Naive thymus-derived CD4-positive, alpha-beta T cell (primary cell): ENCODE measurements around the gene CBS. TPM values are rescaled to one million over a fixed set of nuclear protein-coding genes. Genes with fewer than 3 reads are reported as not detected.
"Not testable (repeated sequence)": the region's sequence is repeated elsewhere in the genome, so short reads cannot be mapped to it uniquely, and the experiment has no call there.

Experiments
- ATAC-seq: fragments of 150-1000 bp; cut with Tn5 transposase; 2 replicates; pipeline ENCODE4 v1.10.0; 2021; ENCODE audit warnings: mild to moderate bottlenecking, moderate library complexity
- CTCF ChIA-PET: fragments of 350-600 bp; sonication (Branson Sonifier 250); formaldehyde crosslinking; loops from one replicate; lab custom pipeline; 2021; ENCODE audit warnings: antibody characterized with exemption; lab: Charles Lee
- POLR2A ChIA-PET: fragments of 350-600 bp; sonication (Branson Sonifier 250); formaldehyde crosslinking; loops from one replicate; lab custom pipeline; 2021; ENCODE audit warnings: antibody characterized with exemption, inconsistent platforms; lab: Charles Lee
- DNase-seq, 9 donors: peaks; one replicate each; pipeline versions ENCODE4 v3.0.0 to v3.0.0-alpha.2; 2020 to 2022; ENCODE audit warnings: mixed read lengths in 1 of 9
- H3K27ac ChIP-seq: one replicate; pipeline ENCODE4 v1.7.0; 2013; ENCODE audit warnings: mild to moderate bottlenecking, low read depth, low read length, moderate library complexity
- H3K27me3 ChIP-seq, 2 donors: one replicate each; pipeline ENCODE4 v1.7.0; 2013; ENCODE audit warnings: low read length in 2 of 2, mild to moderate bottlenecking in 2 of 2, moderate library complexity in 2 of 2; ENCODE audit not compliant: control insufficient read depth in 2 of 2, insufficient read depth in 2 of 2
- H3K36me3 ChIP-seq, 3 experiments: 1 replicate in 2 of 3; 2 replicates in 1 of 3; pipeline ENCODE4 v1.7.0; 2013; ENCODE audit warnings: low read length in 3 of 3, mild to moderate bottlenecking in 3 of 3, moderate library complexity in 1 of 3; ENCODE audit not compliant: insufficient read depth in 3 of 3, control insufficient read depth in 2 of 3
- H3K4me1 ChIP-seq, 2 donors: one replicate each; pipeline ENCODE4 v1.7.0; 2013; ENCODE audit warnings: low read length in 2 of 2, mild to moderate bottlenecking in 2 of 2, moderate library complexity in 1 of 2; ENCODE audit not compliant: control insufficient read depth in 2 of 2, insufficient read depth in 2 of 2
- H3K4me3 ChIP-seq: 2 replicates; pipeline ENCODE4 v1.7.0; 2013; ENCODE audit warnings: mild to moderate bottlenecking, low read length
- H3K9me3 ChIP-seq, 3 experiments: 1 replicate in 2 of 3; 2 replicates in 1 of 3; pipeline ENCODE4 v1.7.0; 2013; ENCODE audit warnings: low read length in 3 of 3; ENCODE audit not compliant: control insufficient read depth in 2 of 3
- H3K27ac Mint-ChIP-seq, 9 donors: one replicate each; pipeline ENCODE4 v1.8.0; 2020 to 2022; ENCODE audit warnings: mixed read lengths in 9 of 9, mild to moderate bottlenecking in 8 of 9, moderate library complexity in 5 of 9, inconsistent platforms in 2 of 9
- H3K27me3 Mint-ChIP-seq, 5 donors: one replicate each; pipeline ENCODE4 v1.8.0; 2021 to 2022; ENCODE audit warnings: mixed read lengths in 5 of 5, mild to moderate bottlenecking in 1 of 5
- H3K36me3 Mint-ChIP-seq, 5 donors: one replicate each; pipeline ENCODE4 v1.8.0; 2020 to 2022; ENCODE audit warnings: mixed read lengths in 5 of 5, mild to moderate bottlenecking in 3 of 5, inconsistent platforms in 1 of 5
- H3K4me1 Mint-ChIP-seq, 7 donors: one replicate each; pipeline ENCODE4 v1.8.0; 2020 to 2022; ENCODE audit warnings: mixed read lengths in 7 of 7, mild to moderate bottlenecking in 3 of 7, inconsistent platforms in 1 of 7
- H3K4me3 Mint-ChIP-seq, 10 donors: one replicate each; pipeline ENCODE4 v1.8.0; 2020 to 2022; ENCODE audit warnings: mild to moderate bottlenecking in 10 of 10, mixed read lengths in 10 of 10, moderate library complexity in 6 of 10, inconsistent platforms in 2 of 10
- H3K9me3 Mint-ChIP-seq, 11 donors: one replicate each; pipeline ENCODE4 v1.8.0; 2020 to 2022; ENCODE audit warnings: mixed read lengths in 11 of 11, mild to moderate bottlenecking in 4 of 11, inconsistent platforms in 1 of 11, moderate library complexity in 1 of 11
- intact Hi-C, 2 donors: fragments of 100-400 bp; cut with micrococcal nuclease; formaldehyde crosslinking; loops; one replicate each; pipeline ENCODE4 v1.15.1; 2023
- polyA plus RNA-seq, 2 donors: library from polyadenylated mRNA; unstranded; fragments of 300-500 nt; fragmentation: Illumina TruSeq; gene quantifications; one replicate each; pipeline ENCODE4 v1.2.3, GENCODE V29; 2021
- total RNA-seq, 6 experiments: library from RNA in 5 of 6; stranded (reverse) in 5 of 6; gene quantifications; 1 replicate in 5 of 6; 2 replicates in 1 of 6; pipeline ENCODE4 v1.2.3 and lab custom pipeline; 2021 to 2026

Gene CBS
- total and polyA plus RNA-seq, 7 experiments from 2014 or later: 0.40 to 21.2 (median 0.88) TPM; not detected in 4

GRCh38 chr21:43006051-43006873 is 69.4 kb downstream of the CBS start:
- POLR2A ChIA-PET, H3K9me3 ChIP-seq, intact Hi-C loops, H3K4me1 ChIP-seq, CTCF ChIA-PET, H3K27ac Mint-ChIP-seq, H3K27me3 ChIP-seq, H3K4me1 Mint-ChIP-seq, DNase-seq, H3K9me3 Mint-ChIP-seq, H3K4me3 Mint-ChIP-seq, H3K27ac ChIP-seq, H3K27me3 Mint-ChIP-seq, H3K4me3 ChIP-seq, ATAC-seq: not testable (repeated sequence)
- peaks cover 4 to 46% (median 22%) of the 10 kb centered on the region in 5 donors for H3K36me3 Mint-ChIP-seq
- peaks cover 5 to 43% (median 8%) of the 10 kb centered on the region in 3 experiments for H3K36me3 ChIP-seq

GRCh38 chr21:43005635-43006034 is 70.0 kb downstream of the CBS start:
- peak overlapping the region in 1 of 9 donors; percentile 14 for H3K27ac Mint-ChIP-seq
- POLR2A ChIA-PET: no interaction called here
- CTCF ChIA-PET: no interaction called here
- ATAC-seq (no peak), DNase-seq (no peak)
- peaks cover 0 to 6% (median 0%) of the 10 kb centered on the region in 11 donors for H3K9me3 Mint-ChIP-seq
- H3K4me1 Mint-ChIP-seq: peaks cover 0 to 7% (median 0%) of the 10 kb centered on the region in 7 donors
- no peaks in the 10 kb centered on the region for H3K27me3 Mint-ChIP-seq
- no peaks in the 10 kb centered on the region for H3K4me1 ChIP-seq
- peaks cover 4 to 47% (median 25%) of the 10 kb centered on the region in 5 donors for H3K36me3 Mint-ChIP-seq
- H3K27me3 ChIP-seq: no peaks in the 10 kb centered on the region
- intact Hi-C loops: no loop called here
- no peak overlapping the region for H3K4me3 ChIP-seq
- no peak overlapping the region for H3K4me3 Mint-ChIP-seq
- H3K36me3 ChIP-seq: peaks cover 5 to 41% (median 7%) of the 10 kb centered on the region in 3 experiments
- peaks cover 0 to under 1% (median 0%) of the 10 kb centered on the region in 3 experiments for H3K9me3 ChIP-seq
- H3K27ac ChIP-seq: no peak overlapping the region

GRCh38 chr21:43004926-43005325 is 70.7 kb downstream of the CBS start:
- ATAC-seq (no peak), DNase-seq (no peak)
- Histone ChIP-seq H3K9me3 (peaks cover 0 to 8% (median 0%) of the 10 kb centered on the region in 3 experiments), H3K4me1 (no peaks in the 10 kb centered on the region), H3K27ac (no peak overlapping the region), H3K36me3 (peaks cover 4 to 40% (median 7%) of the 10 kb centered on the region in 3 experiments), H3K4me3 (no peak overlapping the region), H3K27me3 (no peaks in the 10 kb centered on the region)
- intact Hi-C loops: no loop called here
- Mint-ChIP-seq H3K4me3 (no peak overlapping the region), H3K9me3 (peaks cover 0 to 10% (median 4%) of the 10 kb centered on the region in 11 donors), H3K27ac (no peak overlapping the region), H3K27me3 (no peaks in the 10 kb centered on the region), H3K36me3 (peaks cover 8 to 51% (median 29%) of the 10 kb centered on the region in 5 donors), H3K4me1 (peaks cover 0 to 11% (median 0%) of the 10 kb centered on the region in 7 donors)
- POLR2A ChIA-PET: no interaction called here
- CTCF ChIA-PET: no interaction called here

Other genes with a start within 250 kb of the CBS start
- 10 to 100 TPM; 24.4 to 39.1 (median 30.5) TPM for gene WDR4, start 196.3 kb downstream of the CBS start, total RNA-seq
- gene WDR4, start 196.3 kb downstream of the CBS start, polyA plus RNA-seq: 10 to 100 TPM; 10.4 TPM
- gene NDUFV3, start 182.5 kb downstream of the CBS start, total RNA-seq: 10 to 100 TPM; 25.3 to 33.1 (median 30.9) TPM
- gene NDUFV3, start 182.5 kb downstream of the CBS start, polyA plus RNA-seq: 10 to 100 TPM; 20.0 to 25.5 TPM
- 1 to 10 TPM in 1 of 5 experiments, under 1 TPM in 4; 0.17 to 2.8 (median 0.51) TPM for gene ERVH48-1, start 150.2 kb downstream of the CBS start, total RNA-seq
- gene ERVH48-1, start 150.2 kb downstream of the CBS start, polyA plus RNA-seq: 1 to 10 TPM; 1.0 to 1.2 TPM
- gene PKNOX1, start 101.3 kb downstream of the CBS start, total RNA-seq: 10 to 100 TPM; 14.7 to 24.7 (median 20.8) TPM
- 10 to 100 TPM; 14.7 to 14.9 TPM for gene PKNOX1, start 101.3 kb downstream of the CBS start, polyA plus RNA-seq
- gene U2AF1, start 31.7 kb upstream of the CBS start, total RNA-seq: 100 to 1,000 TPM in 1 of 5 experiments, 10 to 100 TPM in 3, 1 to 10 TPM in 1; 7.5 to 134 (median 76.0) TPM
- 10 to 100 TPM; 74.4 to 82.2 TPM for gene U2AF1, start 31.7 kb upstream of the CBS start, polyA plus RNA-seq
- gene CRYAA, start 93.2 kb upstream of the CBS start, total RNA-seq: not detected
- gene CRYAA, start 93.2 kb upstream of the CBS start, polyA plus RNA-seq: not detected